ENCODE measurements around the gene PDHB. TPM values are rescaled to one million over a fixed set of nuclear protein-coding genes. Genes with fewer than 3 reads are reported as not detected.

Gene PDHB
- total and polyA plus RNA-seq, 2 of the 13 experiments (the other 11 are each of a cell fraction or from before 2014, with no cell fraction given), result 108 to 153 TPM

GRCh38 chr3:58379351-58380073, 54.1 kb downstream of the PDHB start:
- no peak for FAIRE-seq
- in situ Hi-C loops (cut with HindIII; ENCODE audit: extremely low pct_ligation_motif_present, low pct_unique_long_range_greater_than_20kb), result no loop called here
- TF ChIP-seq, protein P1, sequence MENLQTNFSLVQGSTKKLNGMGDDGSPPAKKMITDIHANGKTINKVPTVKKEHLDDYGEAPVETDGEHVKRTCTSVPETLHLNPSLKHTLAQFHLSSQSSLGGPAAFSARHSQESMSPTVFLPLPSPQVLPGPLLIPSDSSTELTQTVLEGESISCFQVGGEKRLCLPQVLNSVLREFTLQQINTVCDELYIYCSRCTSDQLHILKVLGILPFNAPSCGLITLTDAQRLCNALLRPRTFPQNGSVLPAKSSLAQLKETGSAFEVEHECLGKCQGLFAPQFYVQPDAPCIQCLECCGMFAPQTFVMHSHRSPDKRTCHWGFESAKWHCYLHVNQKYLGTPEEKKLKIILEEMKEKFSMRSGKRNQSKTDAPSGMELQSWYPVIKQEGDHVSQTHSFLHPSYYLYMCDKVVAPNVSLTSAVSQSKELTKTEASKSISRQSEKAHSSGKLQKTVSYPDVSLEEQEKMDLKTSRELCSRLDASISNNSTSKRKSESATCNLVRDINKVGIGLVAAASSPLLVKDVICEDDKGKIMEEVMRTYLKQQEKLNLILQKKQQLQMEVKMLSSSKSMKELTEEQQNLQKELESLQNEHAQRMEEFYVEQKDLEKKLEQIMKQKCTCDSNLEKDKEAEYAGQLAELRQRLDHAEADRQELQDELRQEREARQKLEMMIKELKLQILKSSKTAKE (CRISPR knock-in tag; IDR thresholded peaks at IDR 0.05; ENCODE audit: borderline replicate concordance), result no peak
- TF ChIP-seq ZUFSP (CRISPR knock-in tag; IDR thresholded peaks at IDR 0.05; ENCODE audit: borderline replicate concordance), result no peak
- TF ChIP-seq, protein P2, sequence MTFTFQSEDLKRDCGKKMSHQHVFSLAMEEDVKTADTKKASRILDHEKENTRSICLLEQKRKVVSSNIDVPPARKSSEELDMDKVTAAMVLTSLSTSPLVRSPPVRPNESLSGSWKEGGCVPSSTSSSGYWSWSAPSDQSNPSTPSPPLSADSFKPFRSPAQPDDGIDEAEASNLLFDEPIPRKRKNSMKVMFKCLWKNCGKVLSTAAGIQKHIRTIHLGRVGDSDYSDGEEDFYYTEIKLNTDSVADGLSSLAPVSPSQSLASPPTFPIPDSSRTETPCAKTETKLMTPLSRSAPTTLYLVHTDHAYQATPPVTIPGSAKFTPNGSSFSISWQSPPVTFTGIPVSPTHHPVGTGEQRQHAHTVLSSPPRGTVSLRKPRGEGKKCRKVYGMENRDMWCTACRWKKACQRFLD (CRISPR knock-in tag; IDR thresholded peaks at IDR 0.05; ENCODE audit: borderline replicate concordance), result no peak
- no peak for TF ChIP-seq SIN3A (IDR thresholded peaks at IDR 0.05; ENCODE audit: borderline replicate concordance, low read depth, low read length)
- no peak for TF ChIP-seq FOXA3 (CRISPR knock-in tag; IDR thresholded peaks at IDR 0.05)
- no peak for TF ChIP-seq ELF1 (CRISPR knock-in tag; IDR thresholded peaks at IDR 0.05)
- TF ChIP-seq JUN (CRISPR knock-in tag; IDR thresholded peaks at IDR 0.05), result no peak
- TF ChIP-seq ZNF713 (CRISPR knock-in tag; IDR thresholded peaks at IDR 0.05), result no peak
- no peak for TF ChIP-seq ARID4A (CRISPR knock-in tag; IDR thresholded peaks at IDR 0.05; ENCODE audit: borderline replicate concordance)
- no peak for TF ChIP-seq NCOA1 (CRISPR knock-in tag; IDR thresholded peaks at IDR 0.05)
- no peak for TF ChIP-seq POLR2AphosphoS5 (IDR thresholded peaks at IDR 0.05; ENCODE audit: low read depth, low read length)
- TF ChIP-seq KMT2B (CRISPR knock-in tag; IDR thresholded peaks at IDR 0.05), result no peak
- no peak for TF ChIP-seq ZNF234 (CRISPR knock-in tag; conservative IDR thresholded peaks at IDR 0.05)
- no peak for TF ChIP-seq ZFP36L1 (CRISPR knock-in tag; IDR thresholded peaks at IDR 0.05)
- TF ChIP-seq NKX3-1 (CRISPR knock-in tag; IDR thresholded peaks at IDR 0.05), result no peak

More at GRCh38 chr3:58379351-58380073, 54.1 kb downstream of the PDHB start:
- Histone ChIP-seq H3K27ac (ENCODE audit: extremely low read length, insufficient read depth, low read length) (no peak overlapping the region), H2AFZ (ENCODE audit: low read length) (no peak overlapping the region), H3K4me2 (ENCODE audit: low read depth, low read length) (no peak overlapping the region), H3K9me3 (ENCODE audit: low read length) (no peaks in the 10 kb centered on the region), H4K20me1 (ENCODE audit: insufficient read depth, low read length) (no peaks in the 10 kb centered on the region), H3K79me2 (ENCODE audit: insufficient read depth, low read length) (no peaks in the 10 kb centered on the region), H3K36me3 (replicated peaks in 1 of 2; ENCODE audit: control insufficient read depth in 1 of 2, insufficient read depth in 2 of 2, low read length in 2 of 2) (0 out of 5 replicates have a peak, but pooled peaks cover 0 to 3% of the 10 kb centered on the region in 2 experiments), H3K4me3 (replicated peaks in 1 of 3; ENCODE audit: insufficient read depth in 1 of 3, low read depth in 2 of 3, low read length in 3 of 3) (no peak overlapping the region), H3K4me1 (ENCODE audit: insufficient read depth, low read length) (no peaks in the 10 kb centered on the region), H3K27me3 (ENCODE audit: control insufficient read depth in 1 of 2, insufficient read depth in 2 of 2, low read length in 2 of 2) (no peaks in the 10 kb centered on the region), H3K9ac (ENCODE audit: insufficient read depth, low read depth, low read length) (no peak overlapping the region)
- 89% methylated on average over 4 of the region's 4 CpGs for WGBS (ENCODE audit: low lambda C conversion rate)
- ChIA-PET CTCF (ENCODE audit: low intra/inter-chr PET ratio, low total read pairs) (no interaction called here), POLR2A (no interaction called here)
- DNase-seq (ENCODE audit: low spot score) (no peak), ATAC-seq (no peak)
- intact Hi-C loops (cut with micrococcal nuclease; ENCODE audit: unreplicated experiment), result no loop called here
- BruUV-seq (replicated peaks), result no TSS peak

All from HepG2 (cell line).